Measurements from ENCODE around the gene SFT2D2. TPM values are rescaled to one million over a fixed set of nuclear protein-coding genes. Genes with fewer than 3 reads are reported as not detected.

The SFT2D2 gene
- total RNA-seq, 1 experiment from 2014 or later, result 32.1 TPM

GRCh38 chr1:168279253-168279652 lies 53.4 kb downstream of the SFT2D2 start:
- no peak overlapping the region for H2BK120ac ChIP-seq (ENCODE audit: low read depth, low read length, poor library complexity, severe bottlenecking)
- no peak overlapping the region for H3K9ac ChIP-seq (ENCODE audit: extremely low read depth, insufficient read length, low read length)
- no peak overlapping the region for H3T11ph ChIP-seq (ENCODE audit: low read length)
- TF ChIP-seq CTCF (conservative IDR thresholded peaks at IDR 0.05), result no peak
- H3K4me2 ChIP-seq (ENCODE audit: insufficient read depth, insufficient read length, low read length), result no peak overlapping the region
- no peak overlapping the region for H3K27ac Mint-ChIP-seq
- no peaks in the 10 kb centered on the region for H3K36me3 Mint-ChIP-seq (ENCODE audit: insufficient read depth in 1 of 3, low read depth in 3 of 3)
- no peaks in the 10 kb centered on the region for H3K4me1 ChIP-seq (ENCODE audit: insufficient read depth, low read length)
- no peak overlapping the region for H2BK15ac ChIP-seq (ENCODE audit: low read depth, low read length)
- no peaks in the 10 kb centered on the region for H3K27me3 ChIP-seq (ENCODE audit: insufficient read depth, low read length)
- no peaks in the 10 kb centered on the region for H3K79me2 ChIP-seq (ENCODE audit: insufficient read depth, low read length)
- no peaks in the 10 kb centered on the region for H3K9me3 ChIP-seq (ENCODE audit: control insufficient read depth, low read depth, low read length)
- no peak overlapping the region for H3K4ac ChIP-seq (ENCODE audit: low read depth, low read length)
- no peak overlapping the region for H3K4me3 Mint-ChIP-seq
- no peaks in the 10 kb centered on the region for H4K20me1 ChIP-seq (ENCODE audit: control insufficient read depth, insufficient read depth, insufficient read length)
- no peak overlapping the region for H3K14ac ChIP-seq (ENCODE audit: insufficient read depth, low read length)
- no peak overlapping the region for H3K23ac ChIP-seq (ENCODE audit: insufficient read length, low read depth, low read length)
- no peak overlapping the region for H2AFZ ChIP-seq (ENCODE audit: low read length)
- H3K4me1 Mint-ChIP-seq, result peaks cover 8 to 10% of the 10 kb centered on the region in 2 experiments
- H3K79me1 ChIP-seq (ENCODE audit: insufficient read depth, low read depth, low read length, poor library complexity, severe bottlenecking), result no peaks in the 10 kb centered on the region
- no peak overlapping the region for H4K8ac ChIP-seq (replicated peaks; ENCODE audit: insufficient read length, low read depth, low read length)
- no peak overlapping the region for H3K27ac ChIP-seq (ENCODE audit: insufficient read length, low read depth, low read length)
- H3K9me3 Mint-ChIP-seq, result no peaks in the 10 kb centered on the region
- no peak overlapping the region for H2BK20ac ChIP-seq (ENCODE audit: low read depth, low read length, poor library complexity, severe bottlenecking)
- H3K23me2 ChIP-seq (ENCODE audit: insufficient read length, low read depth, low read length, poor library complexity, severe bottlenecking), result no peaks in the 10 kb centered on the region
- no peak overlapping the region for H3K56ac ChIP-seq (ENCODE audit: insufficient read length, low read depth, low read length)
- H3K27me3 Mint-ChIP-seq (ENCODE audit: low read depth), result no peaks in the 10 kb centered on the region; the same call in none of the 2 replicates
- H2AK5ac ChIP-seq (ENCODE audit: insufficient read length, low read length), result no peak overlapping the region
- H2BK5ac ChIP-seq (ENCODE audit: insufficient read length, low read length), result no peak overlapping the region
- no peak overlapping the region for H4K5ac ChIP-seq (ENCODE audit: insufficient read length, low read depth, low read length)
- no peak for DNase-seq
- no CpG with 5 or more reads among the region's 1 CpG for WGBS (ENCODE audit: extremely low coverage, insufficient read length, low lambda C conversion rate)
- H3K18ac ChIP-seq (ENCODE audit: insufficient read length, low read depth, low read length), result no peak overlapping the region
- H2BK12ac ChIP-seq (ENCODE audit: insufficient read length, low read depth, low read length), result no peak overlapping the region
- no peak overlapping the region for H4K91ac ChIP-seq (ENCODE audit: insufficient read length, low read depth, low read length)

Data from H9 (cell line).